ENCODE measurements around the gene TCEAL6.

DNA sequence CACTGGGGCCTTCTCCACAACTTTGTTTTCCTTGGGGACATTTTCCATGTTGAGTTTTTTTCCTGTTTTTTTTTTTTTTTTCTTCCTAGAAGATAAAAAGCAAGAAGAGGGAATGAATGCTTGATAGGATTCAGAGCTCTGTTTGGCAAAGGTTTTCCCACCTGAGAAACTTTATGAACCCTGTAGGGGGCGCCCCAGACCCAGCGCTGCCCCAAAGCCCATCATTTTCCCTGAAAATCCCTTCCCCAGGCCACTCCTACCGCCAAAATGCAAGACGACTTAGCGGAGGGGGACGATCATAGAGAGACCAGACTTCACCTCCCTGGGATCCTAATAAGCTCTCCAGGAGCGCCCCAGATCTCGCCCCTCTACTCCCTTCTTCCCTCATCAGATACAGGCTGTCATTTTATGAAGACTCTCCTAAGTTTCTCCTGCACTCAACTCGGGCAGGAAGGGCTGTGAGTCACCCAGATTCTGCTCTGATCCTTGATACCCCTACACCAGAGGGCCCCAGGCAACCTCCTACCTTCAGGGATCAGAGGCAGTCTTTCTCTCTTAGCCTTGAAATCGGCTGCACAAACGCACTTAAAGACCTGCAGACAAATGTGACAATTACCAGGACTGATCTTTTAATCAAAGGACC lies 12.1 kb upstream of the TCEAL6 start:
- no peak for TF ChIP-seq CTCF (IDR thresholded peaks at IDR 0.05; ENCODE audit: low read depth, low read length)
- no peak for TF ChIP-seq POLR2A (IDR thresholded peaks at IDR 0.05; ENCODE audit: extremely low read depth, insufficient read length)
